GM21737 (cell line): ENCODE measurements around the gene ARHGAP32.
A peak's percentile ranks its signal among the peaks of the same experiment; 100 is the strongest.

Source experiments
- ATAC-seq: cut with Tn5 transposase; IDR thresholded peaks from one replicate; pipeline ENCODE4 v1.9.1; 2021; ENCODE audit warnings: mild to moderate bottlenecking, moderate library complexity; ENCODE audit not compliant: unreplicated experiment

Gene ARHGAP32

GRCh38 chr11:129117595-129118350 is 74.4 kb downstream of the ARHGAP32 start:
- ATAC-seq, result peak; percentile 72

GRCh38 chr11:129115652-129116586 is 76.2 kb downstream of the ARHGAP32 start:
- ATAC-seq, result no peak

GRCh38 chr11:129109701-129110100 is 82.4 kb downstream of the ARHGAP32 start:
- no peak for ATAC-seq

GRCh38 chr11:129106788-129107187 is 85.3 kb downstream of the ARHGAP32 start:
- ATAC-seq, result no peak

GRCh38 chr11:129102756-129103155 is 89.4 kb downstream of the ARHGAP32 start:
- no peak for ATAC-seq

- no peak for ATAC-seq
Measured at GRCh38 chr11:129102225-129102624, 89.9 kb downstream of the ARHGAP32 start.

- ATAC-seq, result no peak
Measured at GRCh38 chr11:129093283-129093682, 98.8 kb downstream of the ARHGAP32 start.

GRCh38 chr11:129090056-129090455 is 102.1 kb downstream of the ARHGAP32 start:
- ATAC-seq, result no peak

- ATAC-seq, result no peak
Measured at GRCh38 chr11:129089279-129089678, 102.8 kb downstream of the ARHGAP32 start.

GRCh38 chr11:129086976-129087375 is 105.1 kb downstream of the ARHGAP32 start:
- ATAC-seq, result no peak

- no peak for ATAC-seq
Measured at GRCh38 chr11:129077191-129077590, 114.9 kb downstream of the ARHGAP32 start.

GRCh38 chr11:129075757-129076156 is 116.4 kb downstream of the ARHGAP32 start:
- ATAC-seq, result no peak

GRCh38 chr11:129067454-129067853 is 124.7 kb downstream of the ARHGAP32 start:
- no peak for ATAC-seq

GRCh38 chr11:129066229-129066628 is 125.9 kb downstream of the ARHGAP32 start:
- ATAC-seq, result no peak

- no peak for ATAC-seq
Measured at GRCh38 chr11:129063118-129063517, 129.0 kb downstream of the ARHGAP32 start.

- ATAC-seq, result no peak
Measured at GRCh38 chr11:129061492-129062230, 130.5 kb downstream of the ARHGAP32 start.

GRCh38 chr11:129056916-129057315 is 135.2 kb downstream of the ARHGAP32 start:
- no peak for ATAC-seq

GRCh38 chr11:129055196-129055595 is 136.9 kb downstream of the ARHGAP32 start:
- no peak for ATAC-seq

- no peak for ATAC-seq
Measured at GRCh38 chr11:129048911-129049310, 143.2 kb downstream of the ARHGAP32 start.

GRCh38 chr11:129045150-129045549 is 147.0 kb downstream of the ARHGAP32 start:
- no peak for ATAC-seq

GRCh38 chr11:129042503-129042902 is 149.6 kb downstream of the ARHGAP32 start:
- no peak for ATAC-seq
